H9 (cell line): ENCODE data around the gene BIRC3. TPM values are rescaled to one million over a fixed set of nuclear protein-coding genes. Genes with fewer than 3 reads are reported as not detected.

Experiments
- DNase-seq: peaks from one replicate; pipeline ENCODE4 v3.0.0-alpha.2; 2017
- H2AFZ ChIP-seq: one replicate; pipeline ENCODE4 v1.6.1; 2013; ENCODE audit warnings: mild to moderate bottlenecking, low read length, control low read depth, moderate library complexity
- H2AK5ac ChIP-seq: 2 replicates; pipeline ENCODE4 v1.6.1; 2013; ENCODE audit warnings: low read length, control low read depth, mixed read lengths; ENCODE audit not compliant: insufficient read length
- H2BK120ac ChIP-seq: one replicate; pipeline ENCODE4 v1.6.1; 2013; ENCODE audit warnings: low read depth, mild to moderate bottlenecking, low read length, control low read depth, inconsistent platforms; ENCODE audit not compliant: poor library complexity, severe bottlenecking
- H2BK12ac ChIP-seq: 2 replicates; pipeline ENCODE4 v1.6.1; 2013; ENCODE audit warnings: low read length, control low read depth, mixed read lengths, low read depth; ENCODE audit not compliant: insufficient read length
- H2BK15ac ChIP-seq: 2 replicates; pipeline ENCODE4 v1.6.1; 2013; ENCODE audit warnings: low read depth, low read length, control low read depth
- H2BK20ac ChIP-seq: one replicate; pipeline ENCODE4 v1.6.1; 2013; ENCODE audit warnings: low read depth, mild to moderate bottlenecking, low read length, control low read depth, inconsistent platforms; ENCODE audit not compliant: poor library complexity, severe bottlenecking
- H2BK5ac ChIP-seq: 2 replicates; pipeline ENCODE4 v1.6.1; 2013; ENCODE audit warnings: low read length, control low read depth, mixed read lengths; ENCODE audit not compliant: insufficient read length
- H3K14ac ChIP-seq: 2 replicates; pipeline ENCODE4 v1.6.1; 2013; ENCODE audit warnings: low read length, control low read depth; ENCODE audit not compliant: insufficient read depth
- H3K18ac ChIP-seq: 2 replicates; pipeline ENCODE4 v1.6.1; 2013; ENCODE audit warnings: low read depth, mild to moderate bottlenecking, mixed read lengths, low read length, control low read depth; ENCODE audit not compliant: insufficient read length
- H3K23ac ChIP-seq: 2 replicates; pipeline ENCODE4 v1.6.1; 2013; ENCODE audit warnings: low read length, control low read depth, mixed read lengths, low read depth; ENCODE audit not compliant: insufficient read length
- H3K23me2 ChIP-seq: 2 replicates; pipeline ENCODE4 v1.6.1; 2013; ENCODE audit warnings: low read depth, mild to moderate bottlenecking, mixed read lengths, low read length, control low read depth; ENCODE audit not compliant: insufficient read length, poor library complexity, severe bottlenecking
- H3K27ac ChIP-seq: 2 replicates; pipeline ENCODE4 v1.5.1; 2013; ENCODE audit warnings: low read length, control low read depth, mixed read lengths, low read depth; ENCODE audit not compliant: insufficient read length
- H3K27me3 ChIP-seq: 2 replicates; pipeline ENCODE4 v1.6.1; 2013; ENCODE audit warnings: low read length, control low read depth, inconsistent platforms; ENCODE audit not compliant: insufficient read depth
- H3K4ac ChIP-seq: 2 replicates; pipeline ENCODE4 v1.6.1; 2013; ENCODE audit warnings: low read depth, mild to moderate bottlenecking, control low read depth, inconsistent platforms, low read length, moderate library complexity
- H3K4me1 ChIP-seq: 2 replicates; pipeline ENCODE4 v1.6.1; 2013; ENCODE audit warnings: low read length, control low read depth, inconsistent platforms; ENCODE audit not compliant: insufficient read depth
- H3K4me2 ChIP-seq: 2 replicates; pipeline ENCODE4 v1.6.1; 2013; ENCODE audit warnings: low read length, control low read depth, mixed read lengths; ENCODE audit not compliant: insufficient read length, insufficient read depth
- H3K56ac ChIP-seq: 2 replicates; pipeline ENCODE4 v1.6.1; 2013; ENCODE audit warnings: low read depth, mild to moderate bottlenecking, mixed read lengths, low read length, control low read depth; ENCODE audit not compliant: insufficient read length
- H3K79me1 ChIP-seq: 2 replicates; pipeline ENCODE4 v1.6.1; 2013; ENCODE audit warnings: low read depth, mild to moderate bottlenecking, moderate library complexity, low read length, control low read depth, inconsistent platforms; ENCODE audit not compliant: insufficient read depth, poor library complexity, severe bottlenecking
- H3K79me2 ChIP-seq: 2 replicates; pipeline ENCODE4 v1.6.1; 2013; ENCODE audit warnings: low read length, control low read depth, inconsistent platforms; ENCODE audit not compliant: insufficient read depth
- H3K9ac ChIP-seq: 2 replicates; pipeline ENCODE4 v1.6.1; 2013; ENCODE audit warnings: low read length, control low read depth, mixed read lengths; ENCODE audit not compliant: insufficient read length; ENCODE audit errors: extremely low read depth
- H3K9me3 ChIP-seq: one replicate; pipeline ENCODE4 v1.6.1; 2013; ENCODE audit warnings: low read depth, low read length, inconsistent platforms; ENCODE audit not compliant: control insufficient read depth
- H3T11ph ChIP-seq: one replicate; pipeline ENCODE4 v1.6.1; 2013; ENCODE audit warnings: mild to moderate bottlenecking, low read length, control low read depth, inconsistent platforms
- H4K20me1 ChIP-seq: one replicate; pipeline ENCODE4 v1.6.1; 2013; ENCODE audit not compliant: control insufficient read depth, insufficient read length, insufficient read depth
- H4K5ac ChIP-seq: 2 replicates; pipeline ENCODE4 v1.6.1; 2013; ENCODE audit warnings: low read depth, mild to moderate bottlenecking, mixed read lengths, low read length, control low read depth; ENCODE audit not compliant: insufficient read length
- H4K8ac ChIP-seq: replicated peaks from 2 replicates; pipeline ENCODE4 v1.6.1; 2013; ENCODE audit warnings: low read length, control low read depth, mixed read lengths, low read depth; ENCODE audit not compliant: insufficient read length
- H4K91ac ChIP-seq: 2 replicates; pipeline ENCODE4 v1.6.1; 2013; ENCODE audit warnings: low read depth, mild to moderate bottlenecking, moderate library complexity, mixed read lengths, low read length, control low read depth; ENCODE audit not compliant: insufficient read length
- H3K27ac Mint-ChIP-seq, 3 experiments: 2 replicates in 2 of 3; 3 replicates in 1 of 3; pipeline ENCODE4 v1.8.0; 2020 to 2021; ENCODE audit warnings: mixed read lengths in 3 of 3, mild to moderate bottlenecking in 1 of 3, moderate library complexity in 1 of 3
- H3K27me3 Mint-ChIP-seq: 2 replicates; pipeline ENCODE4 v1.8.0; 2021; ENCODE audit warnings: low read depth, mild to moderate bottlenecking, moderate library complexity, mixed read lengths
- H3K36me3 Mint-ChIP-seq, 3 experiments: 2 replicates in 2 of 3; 3 replicates in 1 of 3; pipeline ENCODE4 v1.8.0; 2020 to 2021; ENCODE audit warnings: low read depth in 3 of 3, mixed read lengths in 3 of 3; ENCODE audit not compliant: insufficient read depth in 1 of 3
- H3K4me1 Mint-ChIP-seq, 2 experiments: 2 replicates each; pipeline ENCODE4 v1.8.0; 2020; ENCODE audit warnings: mixed read lengths in 2 of 2
- H3K4me3 Mint-ChIP-seq, 2 experiments: 2 replicates in 1 of 2; 3 replicates in 1 of 2; pipeline ENCODE4 v1.8.0; 2020 to 2021; ENCODE audit warnings: mild to moderate bottlenecking in 2 of 2, mixed read lengths in 2 of 2, moderate library complexity in 1 of 2
- H3K9me3 Mint-ChIP-seq, 2 experiments: 2 replicates in 1 of 2; 3 replicates in 1 of 2; pipeline ENCODE4 v1.8.0; 2020; ENCODE audit warnings: mild to moderate bottlenecking in 2 of 2, mixed read lengths in 2 of 2, moderate library complexity in 1 of 2
- WGBS: extraction: QIAGEN DNeasy Blood & Tissue Kit; methylation state at CpG from one replicate; pipeline ENCODE4 v1.1.7; 2013; ENCODE audit warnings: missing lambda C conversion rate, low lambda C conversion rate, mixed read lengths; ENCODE audit not compliant: insufficient read length; ENCODE audit errors: extremely low coverage; 5-methylcytosine and 5-hydroxymethylcytosine counted together
- total RNA-seq: library from RNA; stranded (reverse); gene quantifications from 2 replicates; pipeline ENCODE4 v1.2.1, GENCODE V29; 2021
- TF ChIP-seq, protein P1 (sequence below): fragments of 200-600 bp; sonication (generic); conservative IDR thresholded peaks from 3 replicates; pipeline ENCODE4 v1.8.0; 2021; ENCODE audit warnings: antibody characterized with exemption, mild to moderate bottlenecking

The BIRC3 gene
- total RNA-seq, 1 experiment from 2014 or later = 0.04 TPM

DNA sequence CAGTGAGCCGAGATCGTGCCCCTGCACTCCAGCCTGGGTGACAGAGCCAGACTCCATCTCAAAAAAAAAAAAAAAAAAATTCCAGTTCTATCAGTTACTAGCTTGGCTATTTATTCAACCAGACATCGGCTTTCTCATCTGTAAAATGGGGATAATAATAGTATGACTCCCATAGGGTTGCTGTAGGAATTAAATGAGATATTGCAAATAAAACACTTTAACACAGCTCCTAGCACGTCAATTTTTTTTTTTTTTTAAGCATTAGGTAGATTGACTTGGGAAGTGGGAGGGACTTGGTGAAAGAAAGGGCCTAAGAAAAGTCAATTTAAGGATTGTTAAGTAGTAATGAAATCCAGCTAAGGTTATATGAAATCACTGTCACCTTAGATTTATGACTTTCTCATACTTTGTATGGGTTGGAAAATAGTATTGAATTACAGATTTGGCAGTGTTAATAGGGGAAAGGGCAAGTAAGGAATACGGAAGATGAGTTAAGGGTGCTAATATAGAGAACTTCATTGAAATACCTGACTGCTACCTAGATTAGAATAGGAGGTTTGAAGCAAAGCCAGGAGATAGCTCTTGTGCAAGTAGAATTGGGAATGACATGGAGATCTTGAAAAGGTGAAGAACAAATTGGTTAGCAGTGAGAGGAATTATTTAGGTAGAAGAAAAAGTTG, 58.6 kb downstream of the BIRC3 start:
- no peak overlapping the region for H3K18ac ChIP-seq
- TF ChIP-seq, protein P1, sequence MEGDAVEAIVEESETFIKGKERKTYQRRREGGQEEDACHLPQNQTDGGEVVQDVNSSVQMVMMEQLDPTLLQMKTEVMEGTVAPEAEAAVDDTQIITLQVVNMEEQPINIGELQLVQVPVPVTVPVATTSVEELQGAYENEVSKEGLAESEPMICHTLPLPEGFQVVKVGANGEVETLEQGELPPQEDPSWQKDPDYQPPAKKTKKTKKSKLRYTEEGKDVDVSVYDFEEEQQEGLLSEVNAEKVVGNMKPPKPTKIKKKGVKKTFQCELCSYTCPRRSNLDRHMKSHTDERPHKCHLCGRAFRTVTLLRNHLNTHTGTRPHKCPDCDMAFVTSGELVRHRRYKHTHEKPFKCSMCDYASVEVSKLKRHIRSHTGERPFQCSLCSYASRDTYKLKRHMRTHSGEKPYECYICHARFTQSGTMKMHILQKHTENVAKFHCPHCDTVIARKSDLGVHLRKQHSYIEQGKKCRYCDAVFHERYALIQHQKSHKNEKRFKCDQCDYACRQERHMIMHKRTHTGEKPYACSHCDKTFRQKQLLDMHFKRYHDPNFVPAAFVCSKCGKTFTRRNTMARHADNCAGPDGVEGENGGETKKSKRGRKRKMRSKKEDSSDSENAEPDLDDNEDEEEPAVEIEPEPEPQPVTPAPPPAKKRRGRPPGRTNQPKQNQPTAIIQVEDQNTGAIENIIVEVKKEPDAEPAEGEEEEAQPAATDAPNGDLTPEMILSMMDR = no peak
- H4K5ac ChIP-seq = no peak overlapping the region
- H3K56ac ChIP-seq = no peak overlapping the region
- no peak overlapping the region for H4K91ac ChIP-seq
- DNase-seq = no peak
- H2BK120ac ChIP-seq = no peak overlapping the region
- peaks cover 6 to 38% (median 35%) of the 10 kb centered on the region in 3 experiments for H3K36me3 Mint-ChIP-seq
- no peak overlapping the region for H3K9ac ChIP-seq
- H4K8ac ChIP-seq = no peak overlapping the region
- H3K23ac ChIP-seq = no peak overlapping the region
- no peak overlapping the region for H3K4me3 Mint-ChIP-seq
- H3K4me1 Mint-ChIP-seq = peaks cover 6 to 9% of the 10 kb centered on the region in 2 experiments
- H3T11ph ChIP-seq = no peak overlapping the region
- H2AK5ac ChIP-seq = no peak overlapping the region
- no peaks in the 10 kb centered on the region; a peak in 1 of 5 replicates for H3K9me3 Mint-ChIP-seq
- no peak overlapping the region for H3K4ac ChIP-seq
- H2AFZ ChIP-seq = no peak overlapping the region
- no peaks in the 10 kb centered on the region for H3K9me3 ChIP-seq
- no peaks in the 10 kb centered on the region for H3K79me1 ChIP-seq
- no peak overlapping the region for H3K27ac ChIP-seq
- no peak overlapping the region for H3K4me2 ChIP-seq
- H2BK15ac ChIP-seq = no peak overlapping the region
- no peak overlapping the region for H2BK12ac ChIP-seq
- H2BK20ac ChIP-seq = no peak overlapping the region
- H3K23me2 ChIP-seq = no peaks in the 10 kb centered on the region
- no peak overlapping the region for H3K27ac Mint-ChIP-seq
- H3K27me3 ChIP-seq = no peaks in the 10 kb centered on the region
- no peaks in the 10 kb centered on the region for H4K20me1 ChIP-seq
- H3K27me3 Mint-ChIP-seq = no peaks in the 10 kb centered on the region
- no peaks in the 10 kb centered on the region for H3K79me2 ChIP-seq
- H3K14ac ChIP-seq = no peak overlapping the region
- H2BK5ac ChIP-seq = no peak overlapping the region
- H3K4me1 ChIP-seq = no peaks in the 10 kb centered on the region
- WGBS = no CpG with 5 or more reads among the region's 5 CpGs
